Muscle of leg (tissue), 11 donors: ENCODE results near the gene LTB4R. TPM values are rescaled to one million over a fixed set of nuclear protein-coding genes. Genes with fewer than 3 reads are reported as not detected.

Source experiments
- DNase-seq: peaks from one replicate; pipeline ENCODE4 v3.0.0; 2013
- H3K27ac ChIP-seq: one replicate; pipeline ENCODE4 v1.5.1; 2013; ENCODE audit warnings: mild to moderate bottlenecking, low read length, control low read depth
- H3K27me3 ChIP-seq: one replicate; pipeline ENCODE4 v1.6.1; 2013; ENCODE audit warnings: low read length; ENCODE audit not compliant: control insufficient read depth, insufficient read depth
- H3K36me3 ChIP-seq: one replicate; pipeline ENCODE4 v1.6.1; 2013; ENCODE audit warnings: low read length; ENCODE audit not compliant: control insufficient read depth, insufficient read depth
- H3K4me1 ChIP-seq: one replicate; pipeline ENCODE4 v1.6.1; 2013; ENCODE audit warnings: low read length; ENCODE audit not compliant: control insufficient read depth, insufficient read depth
- H3K4me3 ChIP-seq: one replicate; pipeline ENCODE4 v1.5.1; 2013; ENCODE audit warnings: low read length, control low read depth
- H3K9me3 ChIP-seq: replicated peaks from 2 replicates; pipeline ENCODE4 v1.6.1; 2013; ENCODE audit warnings: low read depth, low read length; ENCODE audit not compliant: control insufficient read depth
- WGBS: methylation state at CpG from one replicate; pipeline ENCODE4 v1.1.5; 2013; ENCODE audit warnings: missing lambda C conversion rate; ENCODE audit not compliant: insufficient coverage; 5-methylcytosine and 5-hydroxymethylcytosine counted together
- polyA plus RNA-seq, 8 donors: library from polyadenylated mRNA; unstranded; fragments of 120-200 nt; gene quantifications; one replicate each; pipeline versions ENCODE4 v1.2.1 to v1.2.3, GENCODE V29; 2013; ENCODE audit warnings: inconsistent platforms in 1 of 8, low replicate concordance in 1 of 8; ENCODE audit not compliant: insufficient read length in 8 of 8, insufficient read depth in 1 of 8
- total RNA-seq: library from RNA; stranded (reverse); fragments of 120-200 nt; gene quantifications from one replicate; pipeline ENCODE4 v1.2.4, GENCODE V29; 2013

LTB4R gene
- total and polyA plus RNA-seq, 9 donors: 2.1 to 5.9 (median 3.3) TPM

GRCh38 chr14:24330973-24331674, 19.8 kb downstream of the LTB4R start:
- 85% methylated on average over 8 of the region's 10 CpGs for WGBS

GRCh38 chr14:24331731-24332267, 20.5 kb downstream of the LTB4R start:
- no peak for DNase-seq
- H3K36me3 ChIP-seq: no peaks in the 10 kb centered on the region
- peaks cover 60% of the 10 kb centered on the region for H3K27me3 ChIP-seq
- H3K9me3 ChIP-seq: no peaks in the 10 kb centered on the region
- WGBS: 50% methylated on average over 16 of the region's 26 CpGs
- H3K4me3 ChIP-seq: no peak overlapping the region
- no peak overlapping the region for H3K27ac ChIP-seq
- H3K4me1 ChIP-seq: peaks cover 32% of the 10 kb centered on the region

More at GRCh38 chr14:24330973-24331674, 19.8 kb downstream of the LTB4R start:
- Histone ChIP-seq H3K9me3 (no peaks in the 10 kb centered on the region), H3K36me3 (no peaks in the 10 kb centered on the region), H3K27ac (no peak overlapping the region), H3K27me3 (peaks cover 53% of the 10 kb centered on the region), H3K4me3 (no peak overlapping the region), H3K4me1 (peaks cover 32% of the 10 kb centered on the region)
- DNase-seq: peak; percentile 7

- H3K27ac ChIP-seq: no peak overlapping the region
- H3K27me3 ChIP-seq: peaks cover 66% of the 10 kb centered on the region
- H3K4me3 ChIP-seq: peak overlapping the region; percentile 8
- 4% methylated on average over 53 of the region's 56 CpGs for WGBS
- H3K36me3 ChIP-seq: no peaks in the 10 kb centered on the region
- no peaks in the 10 kb centered on the region for H3K9me3 ChIP-seq
- DNase-seq: peak; percentile 76
- H3K4me1 ChIP-seq: peaks cover 29% of the 10 kb centered on the region
Measured at GRCh38 chr14:24332268-24332993, 21.1 kb downstream of the LTB4R start.

- 1% methylated on average over 49 of the region's 65 CpGs for WGBS
- Histone ChIP-seq H3K4me1 (peaks cover 38% of the 10 kb centered on the region), H3K9me3 (no peaks in the 10 kb centered on the region), H3K4me3 (peak within 1 kb of the TSS; percentile 44), H3K36me3 (no peaks in the 10 kb centered on the region), H3K27ac (peak within 1 kb of the TSS; percentile 77), H3K27me3 (peaks cover 88% of the 10 kb centered on the region)
- peak; percentile 38 for DNase-seq
Measured at GRCh38 chr14:24334431-24335291, 23.4 kb downstream of the LTB4R start, which contains the start of gene ADCY4. Gene ADCY4, minus strand, starts transcription at chr14:24335071. Its CDS starts 419 bp downstream, at chr14:24334652.

- 50% methylated on average over 2 of the region's 12 CpGs for WGBS
- Histone ChIP-seq H3K36me3 (no peaks in the 10 kb centered on the region), H3K4me1 (peaks cover 41% of the 10 kb centered on the region), H3K27me3 (peaks cover 98% of the 10 kb centered on the region), H3K27ac (peak overlapping the region; percentile 35), H3K9me3 (no peaks in the 10 kb centered on the region), H3K4me3 (peak overlapping the region; percentile 44)
- peak; percentile 9 for DNase-seq
Measured at GRCh38 chr14:24335461-24336171, 24.3 kb downstream of the LTB4R start.

- H3K36me3 ChIP-seq: no peaks in the 10 kb centered on the region
- 70% methylated on average over 6 of the region's 7 CpGs for WGBS
- peaks cover 90% of the 10 kb centered on the region for H3K27me3 ChIP-seq
- no peak overlapping the region for H3K27ac ChIP-seq
- H3K4me3 ChIP-seq: no peak overlapping the region
- DNase-seq: no peak
- no peaks in the 10 kb centered on the region for H3K9me3 ChIP-seq
- H3K4me1 ChIP-seq: peaks cover 35% of the 10 kb centered on the region
Measured at GRCh38 chr14:24337144-24337823, 26.0 kb downstream of the LTB4R start.

- WGBS: 81% methylated on average over 6 of the region's 8 CpGs
- H3K36me3 ChIP-seq: no peaks in the 10 kb centered on the region
- DNase-seq: no peak
- peaks cover 87% of the 10 kb centered on the region for H3K27me3 ChIP-seq
- no peak overlapping the region for H3K27ac ChIP-seq
- H3K4me3 ChIP-seq: no peak overlapping the region
- H3K9me3 ChIP-seq: no peaks in the 10 kb centered on the region
- peaks cover 30% of the 10 kb centered on the region for H3K4me1 ChIP-seq
Measured at GRCh38 chr14:24337824-24338175, 26.5 kb downstream of the LTB4R start.

- Histone ChIP-seq H3K36me3 (no peaks in the 10 kb centered on the region), H3K9me3 (no peaks in the 10 kb centered on the region), H3K27ac (no peak overlapping the region), H3K4me3 (peak overlapping the region; percentile 41), H3K27me3 (peaks cover 76% of the 10 kb centered on the region), H3K4me1 (peaks cover 27% of the 10 kb centered on the region)
- DNase-seq: no peak
- whole genome bisulfite sequencing: 63% methylated on average over 12 of the region's 14 CpGs
Measured at GRCh38 chr14:24338843-24339242, 27.5 kb downstream of the LTB4R start.
